Upper lobe of left lung (tissue), 4 donors: ENCODE data around the gene SPRTN.

Source experiments
- EP300 ChIP-seq, 4 donors: sonication (generic); formaldehyde crosslinking; IDR thresholded peaks; one replicate each; pipeline ENCODE4 v1.5.1; 2017; ENCODE audit warnings: antibody characterized with exemption in 4 of 4, control low read depth in 2 of 4
- POLR2A ChIP-seq, 4 donors: fragments of 450-650 bp; IDR thresholded peaks; one replicate each; pipeline ENCODE4 v1.5.1; 2016 to 2017; ENCODE audit warnings: antibody characterized with exemption in 4 of 4, mild to moderate bottlenecking in 2 of 4
- POLR2AphosphoS5 ChIP-seq, 2 donors: sonication (generic); formaldehyde crosslinking; IDR thresholded peaks; one replicate each; pipeline ENCODE4 v1.5.1; 2017; ENCODE audit warnings: antibody characterized with exemption in 2 of 2
- TF ChIP-seq, protein P1 (sequence below), 6 experiments: fragments of 450-650 bp in 4 of 6; fragments of 200-600 bp in 2 of 6; sonication (generic) in 2 of 6; IDR thresholded peaks; one replicate each; pipeline ENCODE4 v1.5.1; 2016 to 2019; ENCODE audit warnings: antibody characterized with exemption in 6 of 6

DNA sequence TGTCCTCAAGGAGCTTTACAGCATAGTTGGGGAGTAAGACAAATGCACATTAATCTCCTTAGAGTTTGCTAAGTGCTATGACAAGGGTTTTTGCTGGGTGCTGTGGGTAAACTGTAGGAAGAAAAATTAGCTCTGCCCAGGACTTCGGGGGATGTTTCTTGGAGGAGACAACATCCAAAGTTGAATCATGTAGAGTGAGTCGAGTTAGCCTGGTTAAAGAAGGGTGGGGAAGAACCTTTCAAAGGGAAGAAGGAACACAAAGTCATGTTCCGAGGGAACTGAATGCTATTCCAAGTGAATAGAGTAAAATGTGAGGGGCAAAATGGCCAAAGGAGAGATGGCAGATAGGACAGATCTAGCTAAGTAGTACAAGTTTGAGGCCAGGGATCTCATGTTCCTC lies 17.1 kb downstream of the SPRTN start:
- TF ChIP-seq, protein P1, sequence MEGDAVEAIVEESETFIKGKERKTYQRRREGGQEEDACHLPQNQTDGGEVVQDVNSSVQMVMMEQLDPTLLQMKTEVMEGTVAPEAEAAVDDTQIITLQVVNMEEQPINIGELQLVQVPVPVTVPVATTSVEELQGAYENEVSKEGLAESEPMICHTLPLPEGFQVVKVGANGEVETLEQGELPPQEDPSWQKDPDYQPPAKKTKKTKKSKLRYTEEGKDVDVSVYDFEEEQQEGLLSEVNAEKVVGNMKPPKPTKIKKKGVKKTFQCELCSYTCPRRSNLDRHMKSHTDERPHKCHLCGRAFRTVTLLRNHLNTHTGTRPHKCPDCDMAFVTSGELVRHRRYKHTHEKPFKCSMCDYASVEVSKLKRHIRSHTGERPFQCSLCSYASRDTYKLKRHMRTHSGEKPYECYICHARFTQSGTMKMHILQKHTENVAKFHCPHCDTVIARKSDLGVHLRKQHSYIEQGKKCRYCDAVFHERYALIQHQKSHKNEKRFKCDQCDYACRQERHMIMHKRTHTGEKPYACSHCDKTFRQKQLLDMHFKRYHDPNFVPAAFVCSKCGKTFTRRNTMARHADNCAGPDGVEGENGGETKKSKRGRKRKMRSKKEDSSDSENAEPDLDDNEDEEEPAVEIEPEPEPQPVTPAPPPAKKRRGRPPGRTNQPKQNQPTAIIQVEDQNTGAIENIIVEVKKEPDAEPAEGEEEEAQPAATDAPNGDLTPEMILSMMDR (IDR thresholded peaks at IDR 0.05), result no peak
- TF ChIP-seq POLR2AphosphoS5 (IDR thresholded peaks at IDR 0.05) (no peak), POLR2A (IDR thresholded peaks at IDR 0.05) (no peak), EP300 (IDR thresholded peaks at IDR 0.05) (no peak)
